Measurements from ENCODE around the gene MFSD6.
"Not testable (repeated sequence)": the region's sequence is repeated elsewhere in the genome, so short reads cannot be mapped to it uniquely, and the experiment has no call there.

MFSD6 gene

DNA sequence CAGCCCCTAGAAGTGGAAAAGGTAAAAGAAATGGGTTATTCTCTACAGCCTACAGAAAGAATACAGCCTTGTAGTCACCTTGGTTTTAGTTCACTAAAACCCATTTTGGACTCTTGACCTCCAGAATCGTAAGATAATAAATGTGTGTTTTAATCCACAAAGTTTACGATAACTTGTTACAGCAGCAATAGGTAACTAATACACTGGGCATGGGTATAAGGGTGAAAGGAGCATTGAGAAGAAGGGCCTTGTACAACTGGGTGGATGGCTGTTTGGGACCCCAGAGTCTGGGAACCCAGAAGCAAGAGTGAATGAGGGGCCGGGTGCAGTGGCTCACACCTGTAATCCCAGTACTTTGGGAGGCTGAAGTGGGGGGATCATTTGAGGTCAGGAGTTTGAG is 2.2 kb upstream of the MFSD6 start:
- no peak for DNase-seq

DNA sequence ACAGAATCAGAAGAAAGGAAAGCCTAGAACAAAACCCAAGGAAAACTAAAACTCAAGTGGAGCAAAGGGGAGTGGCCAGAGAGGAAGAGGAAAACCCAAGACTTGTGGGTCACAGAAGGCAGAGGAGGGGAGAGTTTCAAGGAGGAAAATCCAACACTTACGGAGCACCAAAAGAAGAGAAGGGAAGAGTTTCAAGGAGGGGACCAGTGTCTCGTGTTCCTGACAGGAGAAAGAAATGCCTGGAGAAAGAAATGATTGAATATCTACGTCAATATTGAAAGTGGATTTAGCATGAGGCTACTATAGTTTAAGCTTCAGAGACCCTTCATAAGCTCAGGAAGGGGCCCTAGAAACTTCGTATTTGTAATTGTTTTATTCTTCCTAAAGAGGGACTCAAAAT is 1.4 kb upstream of the MFSD6 start:
- no peak for DNase-seq

DNA sequence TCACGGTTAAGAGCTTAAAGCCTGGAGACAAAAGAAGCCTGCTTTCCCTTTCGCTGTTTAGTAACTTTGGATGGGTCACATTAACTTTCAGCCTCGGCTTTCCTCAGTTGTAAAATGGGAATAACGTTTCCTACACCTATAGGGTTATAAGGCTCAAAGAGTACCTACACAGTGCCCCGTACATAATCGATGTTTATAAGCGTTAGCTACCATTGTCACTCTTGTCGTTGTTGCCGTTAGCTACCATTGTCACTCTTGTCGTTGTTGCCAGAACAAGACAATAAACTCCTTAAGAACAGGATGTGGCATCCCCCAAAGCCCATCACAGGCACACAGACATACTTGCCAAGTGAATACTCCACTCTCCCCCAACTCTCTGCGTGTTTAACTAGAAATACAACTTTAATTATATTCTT is 901 bp upstream of the MFSD6 start:
- no peak for DNase-seq

DNA sequence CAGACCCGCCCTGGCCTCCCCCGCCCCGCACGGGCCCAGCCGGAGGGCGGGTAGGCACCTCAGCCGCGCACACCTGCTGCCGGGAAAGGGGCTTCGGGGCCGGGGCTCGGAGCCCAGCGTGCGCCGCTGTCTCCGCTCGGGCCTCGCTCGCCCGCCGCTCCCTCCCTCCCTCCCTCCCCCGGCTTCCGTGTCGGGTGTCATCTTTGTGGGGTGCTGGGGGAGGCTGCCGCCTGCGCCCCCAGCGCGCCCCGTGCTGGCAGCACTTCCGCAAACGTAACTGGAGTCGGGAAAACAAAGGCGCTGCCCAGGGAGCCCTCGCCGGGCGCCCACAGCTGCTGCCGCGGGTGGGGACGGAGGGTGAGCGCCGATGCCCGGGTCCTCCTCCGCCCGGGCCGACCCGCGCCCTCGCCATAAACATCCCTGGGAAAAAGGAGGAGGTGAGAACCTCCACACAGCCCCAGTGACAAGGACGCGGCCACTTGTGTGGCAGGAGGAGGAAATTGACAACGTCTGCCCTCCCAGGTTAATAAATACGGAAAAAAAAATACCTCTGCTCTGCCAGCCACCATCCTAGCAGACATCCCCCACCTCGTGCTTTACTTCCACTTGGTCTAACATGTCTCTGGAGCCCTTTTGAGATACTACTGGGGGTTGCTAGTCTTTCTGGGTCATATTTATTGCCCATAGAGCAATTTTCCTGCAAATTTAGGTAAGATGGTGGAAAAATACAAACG is 550 bp downstream of the MFSD6 start:
- DNase-seq = peak; percentile 72

DNA sequence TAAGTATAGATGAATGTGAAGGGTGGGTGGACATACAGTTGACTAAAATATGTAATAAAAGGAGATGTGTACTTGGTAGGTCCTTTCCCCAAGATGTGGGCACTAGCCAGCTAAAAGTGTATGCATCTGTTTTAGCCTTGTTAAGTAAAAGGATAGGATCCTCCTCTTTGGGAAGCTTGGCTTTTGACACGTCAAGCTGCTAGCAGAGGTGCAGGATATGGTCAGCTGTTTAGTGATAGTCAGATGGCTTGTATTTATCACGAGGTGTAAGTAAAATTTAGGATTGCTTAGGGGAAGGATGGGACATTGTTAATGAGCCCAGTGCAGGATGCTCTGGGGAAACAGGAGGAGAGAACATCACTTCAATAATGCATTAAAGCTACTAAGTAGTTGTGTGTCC is 1.5 kb downstream of the MFSD6 start:
- DNase-seq = no peak

DNA sequence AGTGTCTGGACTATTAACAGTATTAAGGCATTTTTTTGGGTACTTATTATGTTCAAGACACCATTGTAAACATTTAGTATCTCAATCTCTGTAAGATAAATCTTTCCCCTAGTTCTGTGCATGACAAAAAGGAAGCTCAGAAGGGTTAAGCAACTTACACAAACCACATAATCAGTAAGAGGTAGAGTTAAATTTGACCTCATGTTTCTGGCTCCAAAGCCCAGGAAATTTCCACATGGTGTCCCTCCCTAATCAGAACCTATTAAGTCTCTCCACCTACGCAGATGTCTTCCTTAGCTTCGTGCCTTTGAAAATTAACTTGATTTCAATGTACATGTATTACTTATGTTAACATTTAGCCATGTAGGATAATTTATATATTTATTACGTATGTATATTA is 2.0 kb downstream of the MFSD6 start:
- no peak for DNase-seq

DNA sequence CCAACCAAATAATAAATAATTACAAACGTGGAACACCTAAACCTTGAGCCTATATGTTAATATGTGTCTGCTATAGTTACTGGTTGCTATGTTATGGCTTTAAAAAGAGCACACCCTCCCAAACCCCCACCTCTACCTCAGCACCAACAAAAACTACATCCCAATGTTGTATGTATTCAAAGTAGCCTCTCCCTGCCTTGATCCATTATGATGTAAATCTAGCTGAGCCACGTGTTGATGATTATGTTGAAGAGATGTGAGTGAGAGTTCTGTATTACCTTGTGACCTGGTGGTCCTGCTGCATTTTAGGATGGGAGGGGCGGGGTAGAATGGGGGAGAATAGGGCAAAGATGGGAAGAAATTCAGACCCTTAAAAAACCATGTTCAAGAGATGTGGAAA is 4.8 kb downstream of the MFSD6 start:
- no peak for DNase-seq

DNA sequence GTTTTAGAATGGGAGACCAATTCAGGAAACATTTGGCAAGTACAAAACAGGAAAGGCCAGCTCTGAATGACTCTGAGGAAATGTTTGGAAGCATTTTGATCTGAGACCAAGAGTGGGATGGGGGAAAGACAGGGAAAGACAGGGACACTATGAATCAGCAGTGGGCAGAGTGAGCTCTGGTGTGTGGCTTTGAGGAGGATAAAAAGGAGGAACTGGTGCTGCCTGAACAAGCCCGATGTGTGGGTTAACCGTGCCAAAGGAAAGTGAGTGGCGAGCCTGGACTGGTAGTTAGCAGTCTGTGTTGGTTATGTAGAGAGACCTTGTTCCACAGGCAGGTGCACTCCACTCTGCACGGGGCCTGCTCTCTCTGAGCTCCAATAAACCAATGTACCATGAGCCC is 5.3 kb downstream of the MFSD6 start:
- no peak for DNase-seq

DNA sequence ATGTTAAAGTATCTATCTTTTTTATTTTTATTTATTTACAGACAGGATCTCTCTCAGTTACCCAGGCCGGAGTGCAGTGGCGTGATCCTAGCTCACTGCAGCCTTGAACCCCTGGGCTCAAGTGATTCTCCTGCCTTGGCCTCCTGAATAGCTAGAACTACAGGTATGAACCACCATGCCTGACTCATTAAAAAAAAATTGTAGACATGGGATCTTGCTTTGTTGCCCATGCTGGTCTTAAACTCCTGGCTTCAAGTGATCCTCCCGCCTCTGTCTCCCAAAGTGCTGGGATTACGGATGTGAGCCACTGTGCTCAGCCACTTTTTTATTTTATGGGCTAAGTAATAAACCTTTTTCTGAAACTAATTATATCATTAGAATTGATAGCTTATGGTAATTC is 7.1 kb downstream of the MFSD6 start:
- DNase-seq = no peak

DNA sequence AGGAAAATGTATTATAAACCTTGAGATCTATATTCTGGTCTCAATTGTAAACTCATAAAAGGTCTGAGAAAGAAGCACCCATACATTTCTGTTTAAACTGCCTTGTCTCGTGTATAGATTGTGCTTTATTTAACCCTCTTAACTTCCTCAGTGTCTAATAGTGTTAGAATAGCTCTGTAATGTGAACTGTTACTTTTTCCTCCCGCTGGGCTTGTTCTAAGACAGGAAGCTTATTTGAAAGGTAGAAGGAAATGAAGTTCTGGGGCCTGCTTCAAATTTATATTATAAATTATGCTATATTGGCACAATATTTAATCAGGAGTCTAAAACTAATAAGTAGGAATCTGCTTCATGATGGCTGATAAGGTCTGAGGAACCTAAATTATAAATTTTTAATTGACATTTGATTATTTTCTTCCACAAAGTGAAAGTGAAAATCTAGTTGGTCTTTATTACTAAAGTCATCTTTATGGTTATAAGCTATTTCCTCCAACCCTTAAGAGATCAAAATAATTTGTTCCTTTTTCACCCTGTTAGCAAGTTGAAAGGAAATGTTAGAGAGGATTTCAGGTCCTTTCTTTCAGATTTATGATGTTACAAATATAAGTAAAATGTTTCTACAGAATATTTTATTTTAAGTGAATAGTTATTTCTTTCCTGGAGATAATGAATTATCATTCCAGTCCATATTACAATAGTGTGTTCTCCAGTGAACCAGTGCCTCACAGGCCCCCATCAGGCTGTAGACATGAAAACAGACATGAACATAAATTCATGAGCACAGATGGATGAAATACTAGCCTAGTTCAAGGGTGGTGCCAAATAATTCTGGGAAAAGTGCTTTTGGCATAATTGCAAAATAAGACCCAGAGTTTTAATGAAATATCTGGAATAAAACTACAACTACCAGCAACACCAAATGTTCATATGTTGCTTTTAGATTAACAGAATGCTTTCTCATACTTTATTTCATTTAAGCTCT is 7.9 kb downstream of the MFSD6 start:
- DNase-seq = no peak

DNA sequence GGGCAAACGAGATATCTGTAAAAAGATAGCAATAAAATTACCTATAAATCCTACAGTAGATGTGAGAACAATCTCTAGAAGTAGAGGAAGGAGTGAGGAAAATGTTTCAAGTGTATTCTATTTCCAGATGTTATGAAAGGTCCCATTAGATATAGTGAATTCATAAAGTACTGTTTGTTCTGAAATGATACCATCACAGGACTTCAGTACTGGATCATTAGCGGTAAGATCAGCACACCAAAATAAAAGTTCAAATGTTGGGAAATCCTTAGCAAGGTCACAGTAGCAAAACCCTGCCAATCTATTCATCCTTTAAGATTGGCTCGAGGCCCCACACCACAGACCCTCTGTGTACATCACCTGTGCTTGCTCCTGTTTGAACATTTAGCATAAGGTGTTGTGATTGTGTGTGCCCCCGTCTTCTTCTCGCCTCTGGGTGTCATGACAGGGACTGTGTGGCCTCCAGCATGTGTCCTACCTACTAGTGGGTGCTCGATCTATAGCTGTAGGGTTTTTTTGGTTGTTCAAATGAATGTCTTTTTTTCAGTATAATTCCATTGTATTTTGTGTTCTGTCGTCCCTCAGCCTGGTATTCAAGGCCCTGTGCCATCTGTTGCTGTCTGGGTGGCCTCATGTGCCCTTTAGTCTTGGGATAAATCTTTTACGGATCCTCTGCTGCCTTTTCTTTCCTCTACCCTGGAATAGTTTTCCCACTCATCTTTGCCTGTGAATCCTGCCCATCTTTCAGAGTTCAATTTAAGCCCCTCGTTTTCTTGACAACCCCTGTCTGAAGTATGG is 9.1 kb downstream of the MFSD6 start:
- DNase-seq = no peak

DNA sequence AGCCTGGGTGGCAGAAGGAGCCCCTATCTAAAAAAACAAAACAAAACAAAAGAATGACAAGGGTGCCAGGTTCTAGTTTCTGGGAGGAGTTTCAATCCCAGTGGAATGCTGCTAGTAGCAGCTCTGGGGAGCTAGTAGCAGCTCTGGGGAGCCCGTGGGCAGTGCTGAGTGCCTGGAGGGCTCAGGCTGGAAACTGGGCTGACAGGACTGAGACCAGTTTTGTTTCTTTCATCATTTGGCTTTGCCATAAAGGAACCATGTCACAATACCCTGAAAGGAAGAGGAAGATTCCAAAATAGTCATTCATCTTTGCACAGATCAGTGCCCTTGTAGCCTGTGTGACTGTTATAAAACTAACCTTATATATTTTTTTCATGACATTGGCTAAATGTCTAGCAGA is 10.6 kb downstream of the MFSD6 start:
- DNase-seq = no peak

DNA sequence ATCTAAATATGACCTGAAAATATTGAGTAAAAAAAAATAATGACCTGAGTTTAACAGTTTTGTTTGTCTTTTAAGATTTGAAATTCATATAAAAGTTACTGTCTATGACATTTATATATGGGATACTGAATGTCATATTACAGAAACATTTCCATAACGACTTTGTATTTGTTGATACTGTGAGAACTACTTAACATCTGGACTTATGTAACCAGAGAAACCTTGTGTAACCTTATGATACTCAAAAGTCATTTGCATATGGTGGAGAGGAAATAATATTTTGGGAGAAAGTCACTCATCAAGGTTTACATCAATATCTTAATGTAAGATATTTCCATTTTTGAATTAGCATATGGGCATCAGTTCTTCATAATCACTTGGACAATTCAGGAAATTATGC is 12.6 kb downstream of the MFSD6 start:
- DNase-seq = no peak

DNA sequence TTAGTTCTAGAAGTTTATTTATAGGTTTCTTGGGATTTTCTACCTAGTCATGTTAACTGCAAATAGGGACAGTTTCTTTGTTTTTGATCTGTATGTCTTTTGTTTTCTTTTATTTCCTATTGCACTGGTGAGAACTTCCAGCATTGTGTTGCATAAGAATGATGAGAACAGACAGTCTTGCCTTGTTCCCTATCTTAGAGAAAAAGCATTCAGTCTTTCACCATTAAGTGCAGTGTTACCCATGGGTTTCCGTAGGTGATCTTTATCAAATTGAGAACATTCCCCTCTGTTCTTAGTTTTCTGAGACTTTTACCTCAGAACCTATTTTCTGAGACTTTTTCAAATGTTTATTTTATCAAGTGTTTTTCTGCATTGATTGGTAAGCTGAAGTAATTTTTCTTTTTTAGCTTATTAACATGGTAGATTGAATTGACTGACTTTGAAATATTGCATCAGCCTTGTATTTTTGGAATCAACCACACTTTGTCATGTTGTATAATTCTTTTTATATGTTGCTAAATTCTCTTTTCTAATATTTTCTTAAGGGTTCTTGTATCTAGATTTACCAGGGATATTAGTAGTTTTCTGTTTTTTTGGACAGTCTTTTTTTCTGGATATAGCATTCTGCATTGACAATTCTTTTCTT is 17.2 kb downstream of the MFSD6 start:
- DNase-seq = no peak

DNA sequence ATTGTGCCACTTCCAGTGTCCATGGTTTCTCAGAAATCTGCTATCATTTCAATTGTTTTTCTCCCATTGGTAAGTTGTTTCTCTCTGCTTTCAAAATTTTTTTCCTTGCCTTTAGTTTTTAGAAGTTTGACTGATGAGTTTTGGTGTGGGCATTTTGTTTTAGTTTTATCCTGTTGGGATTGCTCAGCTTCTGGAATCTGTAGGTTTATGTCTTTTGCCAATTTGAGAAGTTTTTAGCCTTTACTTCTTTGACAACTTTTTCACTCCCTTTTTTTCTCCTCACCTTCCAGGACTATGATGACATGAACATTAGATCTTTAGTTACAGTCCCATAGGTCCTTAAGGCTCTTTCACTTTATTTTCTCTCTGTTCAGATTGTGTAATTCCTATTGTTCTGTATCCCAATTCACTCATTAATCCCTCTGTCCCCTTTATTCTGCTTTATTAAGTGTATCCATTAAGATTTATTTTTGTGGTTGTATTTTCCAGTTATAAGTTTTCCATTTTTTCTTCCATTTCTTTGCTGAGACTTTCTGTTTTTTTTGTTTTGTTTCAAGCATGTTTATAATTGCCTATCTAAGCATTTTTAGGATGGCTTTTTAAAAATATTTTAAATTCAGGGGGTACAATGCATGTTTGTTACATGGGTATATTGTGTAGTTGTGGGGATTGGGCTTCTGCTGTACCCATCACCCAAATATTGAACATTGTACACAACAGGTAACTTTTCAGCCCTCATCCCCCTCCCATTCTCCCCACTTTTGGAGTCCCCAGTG is 17.9 kb downstream of the MFSD6 start:
- no peak for DNase-seq

DNA sequence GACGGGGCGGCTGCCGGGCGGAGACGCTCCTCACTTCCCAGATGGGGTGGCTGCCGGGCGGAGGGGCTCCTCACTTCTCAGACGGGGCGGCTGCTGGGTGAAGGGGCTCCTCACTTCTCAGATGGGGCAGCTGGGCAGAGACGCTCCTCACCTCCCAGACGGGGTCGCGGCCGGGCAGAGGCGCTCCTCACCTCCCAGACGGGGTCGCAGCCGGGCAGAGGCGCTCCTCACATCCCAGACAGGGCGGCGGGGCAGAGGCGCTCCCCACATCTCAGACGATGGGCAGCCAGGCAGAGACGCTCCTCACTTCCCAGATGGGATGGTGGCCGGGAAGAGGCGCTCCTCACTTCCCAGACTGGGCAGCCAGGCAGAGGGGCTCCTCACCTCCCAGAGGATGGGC is 22.7 kb downstream of the MFSD6 start:
- DNase-seq = not testable (repeated sequence)

DNA sequence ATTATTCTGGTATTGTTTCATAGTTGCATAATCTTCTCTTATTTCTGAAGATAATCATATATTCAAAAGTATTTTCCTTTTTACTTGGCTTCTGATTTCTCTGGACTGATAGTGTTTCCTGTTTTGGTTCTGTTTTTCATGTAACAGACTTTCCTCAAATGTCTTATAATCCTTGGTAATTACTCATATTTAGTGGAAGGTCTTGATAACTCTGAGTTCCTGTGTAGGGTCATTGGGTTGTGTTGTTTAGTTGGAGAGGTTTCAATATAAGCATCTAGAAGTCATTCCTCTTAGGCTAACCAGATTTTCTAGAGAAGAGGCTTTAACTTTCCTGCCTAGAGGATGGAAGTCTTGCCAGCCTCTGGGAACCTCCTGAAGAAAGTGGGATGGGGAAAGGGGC is 23.8 kb downstream of the MFSD6 start:
- no peak for DNase-seq

DNA sequence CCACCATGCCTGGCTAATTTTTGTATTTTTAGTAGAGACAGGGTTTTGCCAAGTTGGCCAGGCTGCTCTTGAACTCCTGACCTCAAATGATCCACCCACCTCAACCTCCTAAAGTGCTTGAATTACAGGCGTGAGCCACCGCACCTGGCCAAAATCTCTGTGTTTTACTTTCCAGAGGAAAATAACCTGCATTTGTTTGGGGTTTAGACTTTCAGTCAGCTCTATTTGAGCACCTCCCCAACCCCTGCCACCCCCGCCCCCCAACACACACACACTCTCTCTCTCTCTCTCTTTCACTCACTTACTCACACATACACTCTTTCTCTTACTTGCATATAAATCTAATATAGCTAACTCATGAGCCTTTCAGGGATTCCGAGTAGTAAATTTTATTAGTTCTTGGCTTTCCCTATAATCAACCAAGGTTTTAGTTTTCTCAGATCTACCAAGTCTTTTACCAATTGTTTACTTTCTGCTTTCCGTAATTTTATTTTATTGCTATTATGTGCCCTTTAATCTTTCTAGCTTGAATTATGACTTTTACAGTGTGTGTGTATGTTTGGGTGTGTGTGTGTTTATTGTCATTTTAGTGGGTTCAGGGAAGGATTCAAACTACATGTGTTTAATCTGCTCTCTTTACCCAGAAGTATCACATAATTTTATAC is 24.5 kb downstream of the MFSD6 start:
- DNase-seq = no peak

DNA sequence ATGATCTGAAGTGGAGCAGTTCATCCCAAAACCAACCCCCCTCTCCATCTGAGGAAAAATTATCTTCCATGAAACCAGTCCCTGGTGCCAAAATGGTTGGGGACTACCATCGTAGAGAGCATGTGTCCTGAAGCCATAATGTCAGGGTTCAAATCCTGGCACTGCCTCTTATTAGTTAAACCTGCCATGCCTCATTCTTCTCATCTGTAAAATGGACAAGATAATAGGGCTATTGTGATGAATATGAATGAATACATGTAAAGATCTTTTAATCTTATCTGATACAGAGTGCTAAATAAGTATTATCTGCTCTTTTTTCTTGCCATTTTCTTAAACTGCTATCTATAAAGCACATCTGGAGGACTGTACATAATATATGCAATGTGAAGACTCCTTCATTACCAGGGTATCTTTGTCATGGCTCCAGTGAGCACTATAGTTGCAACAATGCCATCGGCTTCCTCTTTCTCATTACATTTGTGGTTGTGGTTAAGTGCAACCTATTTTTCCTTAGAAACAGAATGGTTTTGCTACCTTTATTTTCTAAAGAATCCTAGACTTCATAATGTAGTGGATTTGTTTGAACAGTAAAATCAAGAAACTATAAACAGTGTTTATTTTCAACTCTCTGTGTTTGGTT is 27.0 kb downstream of the MFSD6 start:
- DNase-seq = no peak

DNA sequence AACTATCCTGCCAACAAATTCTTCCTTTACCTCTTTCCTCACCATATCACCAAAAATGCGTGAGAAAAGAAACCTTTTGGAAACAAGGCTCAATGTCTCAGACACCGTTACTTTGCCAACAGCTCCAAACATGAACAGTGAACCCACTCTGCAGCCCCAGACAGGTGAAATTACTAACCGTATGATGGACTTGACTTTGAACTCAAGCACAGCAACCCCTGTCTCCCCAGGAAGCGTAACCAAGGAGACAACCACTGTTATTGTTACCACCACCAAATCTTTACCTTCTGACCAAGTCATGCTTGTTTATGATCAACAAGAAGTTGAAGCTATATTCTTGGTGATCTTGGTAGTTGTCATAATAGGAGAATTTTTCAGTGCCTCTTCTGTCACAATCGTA is 28.4 kb downstream of the MFSD6 start:
- DNase-seq = no peak

DNA sequence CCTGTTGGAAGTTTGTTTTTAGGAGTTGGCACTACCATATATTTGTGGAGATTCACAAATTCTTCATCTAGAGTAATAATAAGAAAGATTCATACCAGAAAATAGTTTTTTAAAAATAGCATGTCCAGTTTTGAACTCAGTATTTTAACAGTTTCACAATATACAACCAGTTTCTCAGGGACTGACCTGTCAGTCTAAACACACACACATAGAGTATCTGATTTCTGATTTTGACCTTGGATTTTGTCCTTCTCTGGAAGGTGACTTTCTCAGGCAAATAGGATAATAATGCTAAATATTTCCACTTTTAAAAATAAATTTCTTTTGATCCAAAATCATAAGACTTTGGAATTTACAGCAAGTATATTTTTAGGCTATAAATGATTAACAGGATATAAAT is 32.0 kb downstream of the MFSD6 start:
- DNase-seq = no peak
